Measurements from ENCODE around the gene OSBPL5.

Gene OSBPL5

DNA sequence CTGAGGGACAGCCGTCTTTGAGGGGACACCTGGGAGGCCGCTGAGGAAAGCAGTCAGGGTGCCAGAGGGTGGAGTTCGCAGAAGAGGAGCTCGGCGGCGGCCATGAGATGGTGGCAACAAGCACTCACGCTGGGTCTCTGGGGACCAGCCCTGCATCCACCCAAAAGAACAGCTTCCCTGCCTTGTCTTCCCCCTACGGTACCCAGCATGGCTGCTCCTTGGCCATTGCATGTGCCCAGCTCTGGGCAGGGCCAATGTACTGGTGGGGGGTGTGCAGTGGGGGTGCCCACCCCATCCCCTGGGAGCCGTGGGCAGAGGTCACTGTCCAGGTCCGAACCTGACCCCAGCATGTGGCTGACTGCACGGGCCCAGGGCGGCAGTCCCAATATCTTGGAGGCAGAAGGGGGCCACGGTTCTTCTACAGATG is 42.3 kb downstream of the OSBPL5 start:
- ChIA-PET CTCF (interaction anchor here (1.0 kb wide), 1 partner anchor 12 kb away, joined by 3 read pairs; no protein-coding TSS in a partner anchor), POLR2A (interaction anchor here (0.5 kb wide), 1 partner anchor 9 kb away, joined by 4 read pairs; no protein-coding TSS in a partner anchor)
- H3K4me3 ChIP-seq (ENCODE audit: low read depth, low read length): no peak overlapping the region
- DNase-seq (ENCODE audit: low read depth, low spot score): no peak
- TF ChIP-seq, protein P1, sequence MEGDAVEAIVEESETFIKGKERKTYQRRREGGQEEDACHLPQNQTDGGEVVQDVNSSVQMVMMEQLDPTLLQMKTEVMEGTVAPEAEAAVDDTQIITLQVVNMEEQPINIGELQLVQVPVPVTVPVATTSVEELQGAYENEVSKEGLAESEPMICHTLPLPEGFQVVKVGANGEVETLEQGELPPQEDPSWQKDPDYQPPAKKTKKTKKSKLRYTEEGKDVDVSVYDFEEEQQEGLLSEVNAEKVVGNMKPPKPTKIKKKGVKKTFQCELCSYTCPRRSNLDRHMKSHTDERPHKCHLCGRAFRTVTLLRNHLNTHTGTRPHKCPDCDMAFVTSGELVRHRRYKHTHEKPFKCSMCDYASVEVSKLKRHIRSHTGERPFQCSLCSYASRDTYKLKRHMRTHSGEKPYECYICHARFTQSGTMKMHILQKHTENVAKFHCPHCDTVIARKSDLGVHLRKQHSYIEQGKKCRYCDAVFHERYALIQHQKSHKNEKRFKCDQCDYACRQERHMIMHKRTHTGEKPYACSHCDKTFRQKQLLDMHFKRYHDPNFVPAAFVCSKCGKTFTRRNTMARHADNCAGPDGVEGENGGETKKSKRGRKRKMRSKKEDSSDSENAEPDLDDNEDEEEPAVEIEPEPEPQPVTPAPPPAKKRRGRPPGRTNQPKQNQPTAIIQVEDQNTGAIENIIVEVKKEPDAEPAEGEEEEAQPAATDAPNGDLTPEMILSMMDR (IDR thresholded peaks at IDR 0.05; ENCODE audit: insufficient read depth, low read length, missing control alignments): no peak

DNA sequence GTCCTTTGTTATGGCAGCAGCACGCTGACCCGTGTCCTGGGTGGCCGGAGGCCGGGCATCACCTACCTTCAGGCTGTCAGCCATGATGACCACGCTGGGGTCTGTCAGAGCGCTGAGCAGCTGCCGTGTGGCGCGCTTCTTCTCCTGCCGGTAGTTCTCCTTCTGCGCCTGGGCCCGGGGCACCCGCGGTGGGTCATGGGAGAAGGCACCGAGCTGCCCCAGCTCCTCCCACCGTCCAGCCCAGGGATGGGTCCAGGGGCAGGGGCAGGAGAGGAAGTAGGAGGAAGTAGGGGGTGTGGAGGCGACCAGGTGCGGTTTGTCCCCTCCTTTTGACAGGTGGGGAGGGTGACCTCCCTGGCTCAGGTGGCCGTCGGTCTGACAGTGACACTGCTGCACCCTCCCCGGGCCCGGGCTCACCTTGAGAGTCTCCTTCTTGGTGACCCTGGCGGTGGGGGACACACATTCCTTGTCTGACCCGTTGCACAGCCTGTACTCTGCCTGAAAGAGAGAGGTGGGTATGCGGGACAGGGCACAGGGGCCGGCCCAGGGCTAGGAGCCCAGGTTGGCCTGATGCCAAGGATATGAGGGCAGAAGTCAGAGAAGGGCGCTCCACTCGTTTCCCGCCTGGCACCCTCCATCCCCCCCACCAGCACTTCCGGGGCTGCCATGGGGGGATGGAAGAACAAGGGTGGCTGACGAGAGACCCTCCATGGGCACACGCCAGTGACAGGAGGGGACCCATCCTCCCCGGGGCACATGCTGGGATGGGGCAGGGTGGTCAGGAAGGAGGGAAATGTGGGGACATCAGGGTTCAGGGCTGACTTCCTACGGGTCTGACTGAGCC is 43.0 kb downstream of the OSBPL5 start:
- ChIA-PET CTCF (interaction anchor here (3.9 kb wide), 1 partner anchor 12 kb away, joined by 19 read pairs; no protein-coding TSS in a partner anchor), POLR2A (no interaction called here)
- TF ChIP-seq, protein P1 (IDR thresholded peaks at IDR 0.05; ENCODE audit: insufficient read depth, low read length, missing control alignments): no peak
- DNase-seq (ENCODE audit: low read depth, low spot score): no peak
- no peak overlapping the region for H3K4me3 ChIP-seq (ENCODE audit: low read depth, low read length)

DNA sequence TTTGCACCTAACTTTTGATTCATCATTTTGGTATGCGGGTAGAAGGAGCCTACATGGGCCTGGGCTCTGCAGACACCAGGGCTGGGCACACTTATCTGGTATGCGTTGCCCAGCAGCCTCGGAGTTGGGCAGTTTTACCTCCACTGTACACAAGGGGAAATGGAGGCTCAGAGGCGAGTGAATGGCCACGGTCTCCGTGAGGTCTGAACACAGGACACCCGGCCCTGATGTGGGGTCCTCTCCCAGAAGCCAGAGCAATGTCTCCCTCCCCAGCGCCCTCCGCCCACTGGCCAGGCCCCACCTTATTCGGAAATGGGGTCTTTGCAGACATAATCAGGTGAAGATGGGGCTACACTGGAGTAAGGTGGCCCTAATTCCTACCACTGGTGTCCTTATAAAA is 43.7 kb downstream of the OSBPL5 start:
- ChIA-PET POLR2A (no interaction called here), CTCF (interaction anchor here (1.5 to 3.9 kb wide), 2 partner anchors 12 to 287 kb away, joined by 3 to 19 read pairs; no protein-coding TSS in a partner anchor)
- no peak overlapping the region for H3K4me3 ChIP-seq (ENCODE audit: low read depth, low read length)
- no peak for DNase-seq (ENCODE audit: low read depth, low spot score)
- TF ChIP-seq, protein P1 (IDR thresholded peaks at IDR 0.05; ENCODE audit: insufficient read depth, low read length, missing control alignments): no peak

DNA sequence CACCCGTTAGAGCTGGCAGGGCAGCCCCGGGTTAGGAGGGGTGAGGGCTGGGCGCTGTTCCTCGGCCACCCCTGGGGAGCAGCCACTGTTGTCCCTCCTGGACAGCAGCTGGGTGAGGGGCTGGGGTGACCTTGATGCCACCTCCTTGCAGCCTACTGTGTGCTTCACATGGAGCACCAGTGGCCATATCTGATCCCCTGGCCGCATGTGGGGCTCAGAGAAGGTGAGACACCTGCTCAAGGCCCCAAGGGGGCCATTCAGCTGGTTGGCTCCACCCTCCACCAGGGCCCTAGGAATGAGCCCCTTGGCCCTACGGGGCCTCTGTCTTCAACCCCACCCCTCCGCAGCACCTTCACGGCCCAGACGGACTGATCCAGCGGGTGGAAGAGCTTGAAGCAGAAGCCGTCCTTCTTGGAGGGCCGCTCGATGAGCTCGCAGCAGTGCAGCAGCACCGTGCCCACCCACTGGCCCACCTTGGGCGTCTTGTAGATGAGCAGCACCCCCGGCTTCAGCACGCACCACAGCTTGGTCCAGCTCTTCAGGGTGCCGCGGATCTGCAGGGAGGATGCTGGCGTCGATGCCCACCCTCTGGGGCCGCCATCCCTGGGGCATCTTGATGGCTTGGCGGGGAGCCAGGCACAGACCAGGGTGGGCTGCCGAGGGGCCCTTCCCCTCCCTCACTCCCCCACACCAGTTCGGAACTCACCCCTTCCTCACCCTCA is 44.9 kb downstream of the OSBPL5 start:
- DNase-seq (ENCODE audit: low read depth, low spot score): no peak
- H3K4me3 ChIP-seq (ENCODE audit: low read depth, low read length): no peak overlapping the region
- ChIA-PET CTCF (interaction anchor here (1.5 to 3.9 kb wide), 2 partner anchors 10 to 288 kb away, joined by 3 to 19 read pairs; no protein-coding TSS in a partner anchor), POLR2A (no interaction called here)
- TF ChIP-seq, protein P1 (IDR thresholded peaks at IDR 0.05; ENCODE audit: insufficient read depth, low read length, missing control alignments): no peak

DNA sequence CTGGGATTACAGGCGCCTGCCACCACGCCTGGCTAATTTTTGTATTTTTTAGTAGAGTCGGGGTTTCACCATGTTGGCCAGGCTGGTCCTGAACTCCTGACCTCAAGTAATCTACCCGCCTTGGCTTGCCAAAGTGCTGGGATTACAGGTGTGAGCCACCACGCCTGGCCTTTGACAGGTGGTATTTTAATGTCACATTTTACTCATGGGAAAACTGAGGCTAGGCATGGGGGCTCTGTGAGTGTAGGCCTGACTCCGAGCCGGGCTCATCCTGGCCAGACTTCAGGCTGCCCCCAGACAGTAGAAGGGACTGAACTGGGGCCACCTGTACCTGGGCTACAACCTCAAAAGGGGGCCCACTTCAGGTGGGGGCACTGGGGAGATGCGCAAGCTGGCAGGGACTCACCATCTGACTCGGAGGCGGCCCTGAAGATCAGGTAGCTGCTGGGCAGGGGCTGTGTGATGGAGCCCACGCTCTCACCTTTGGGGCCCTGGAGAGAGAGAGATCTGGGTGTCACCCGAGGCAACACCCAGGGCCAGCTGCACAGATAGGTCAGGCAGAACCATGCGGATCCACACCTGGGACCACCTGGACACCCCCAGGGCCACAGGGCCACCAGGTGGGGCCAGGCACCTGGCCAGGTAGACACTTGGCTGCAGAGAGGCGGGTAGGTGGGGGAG is 45.8 kb downstream of the OSBPL5 start:
- DNase-seq (ENCODE audit: low read depth, low spot score): no peak
- POLR2A ChIA-PET: no interaction called here
- no peak overlapping the region for H3K4me3 ChIP-seq (ENCODE audit: low read depth, low read length)
- TF ChIP-seq, protein P1 (IDR thresholded peaks at IDR 0.05; ENCODE audit: insufficient read depth, low read length, missing control alignments): no peak
- CTCF ChIA-PET: interaction anchor here (3.9 kb wide), 1 partner anchor 10 kb away, joined by 19 read pairs; no protein-coding TSS in a partner anchor
